SK-N-SH (cell line): ENCODE data around the gene SPTBN1. TPM values are rescaled to one million over a fixed set of nuclear protein-coding genes. Genes with fewer than 3 reads are reported as not detected.
A peak's percentile ranks its signal among the peaks of the same experiment; 100 is the strongest.

Experiments
- CTCF ChIA-PET: fragments of 300-600, 350-600 bp; formaldehyde crosslinking; extraction: SDS; loops from one replicate; lab custom pipeline; 2021; lab: Yijun Ruan, JAX
- POLR2A ChIA-PET: fragments of 350-600 bp; sonication (Branson Sonifier 250); formaldehyde crosslinking; extraction: SDS; loops from one replicate; lab custom pipeline; 2020; ENCODE audit warnings: antibody characterized with exemption, inconsistent platforms; lab: Yijun Ruan, JAX
- DNase-seq: peaks from one replicate; pipeline ENCODE4 v3.0.0; 2012
- H2AFZ ChIP-seq: fragments of 200-600 bp; sonication (generic); 2 replicates; pipeline ENCODE4 v1.8.1; 2016; ENCODE audit warnings: antibody characterized with exemption, mild to moderate bottlenecking, low read depth
- H3F3A ChIP-seq: fragments of 200-600 bp; sonication (generic); replicated peaks from 2 replicates; pipeline ENCODE3; 2016; ENCODE audit warnings: antibody characterized with exemption, mild to moderate bottlenecking; ENCODE audit not compliant: insufficient read depth
- H3K27ac ChIP-seq, 2 experiments: fragments of 200-500 bp in 1 of 2; fragments of 200-600 bp in 1 of 2; sonication (Bioruptor generic) in 1 of 2; sonication (generic), shearing (Covaris generic) in 1 of 2; 2 replicates each; pipeline versions ENCODE4 v1.5.1 to v1.6.1; 2014 to 2016; ENCODE audit warnings: low read depth in 2 of 2, inconsistent platforms in 1 of 2, low read length in 1 of 2, mild to moderate bottlenecking in 1 of 2, mixed read lengths in 1 of 2
- H3K27me3 ChIP-seq: fragments of 200-600 bp; sonication (generic), shearing (Covaris generic); 2 replicates; pipeline ENCODE4 v1.6.1; 2016; ENCODE audit warnings: mixed run types; ENCODE audit not compliant: insufficient read depth
- H3K36me3 ChIP-seq, 2 experiments: fragments of 200-500 bp in 1 of 2; fragments of 200-600 bp in 1 of 2; sonication (Bioruptor generic) in 1 of 2; sonication (generic) in 1 of 2; replicated peaks in 1 of 2; 2 replicates each; pipeline versions ENCODE3 to v1.5.1; 2014 to 2016; ENCODE audit warnings: low read length in 1 of 2, mild to moderate bottlenecking in 1 of 2; ENCODE audit not compliant: insufficient read depth in 2 of 2, control insufficient read depth in 1 of 2
- H3K4me1 ChIP-seq, 2 experiments: fragments of 200-500 bp in 1 of 2; fragments of 200-600 bp in 1 of 2; sonication (Bioruptor generic) in 1 of 2; sonication (generic), shearing (Covaris generic) in 1 of 2; 2 replicates each; pipeline versions ENCODE4 v1.5.1 to v1.6.1; 2014 to 2016; ENCODE audit warnings: low read depth in 1 of 2, low read length in 1 of 2, mixed run types in 1 of 2; ENCODE audit not compliant: insufficient read depth in 2 of 2, control insufficient read depth in 1 of 2
- H3K4me2 ChIP-seq: fragments of 200-600 bp; sonication (generic), shearing (Covaris generic); 2 replicates; pipeline ENCODE4 v1.6.1; 2017; ENCODE audit warnings: mixed run types
- H3K4me3 ChIP-seq, 2 experiments: fragments of 200-500 bp in 1 of 2; fragments of 200-600 bp in 1 of 2; sonication (Bioruptor generic) in 1 of 2; sonication (generic), shearing (Covaris generic) in 1 of 2; 2 replicates each; pipeline versions ENCODE4 v1.5.1 to v1.8.1; 2014 to 2016; ENCODE audit warnings: low read depth in 2 of 2, inconsistent platforms in 1 of 2, low read length in 1 of 2, mild to moderate bottlenecking in 1 of 2, mixed read lengths in 1 of 2, moderate library complexity in 1 of 2
- H3K79me2 ChIP-seq: fragments of 200-600 bp; sonication (generic); 2 replicates; pipeline ENCODE4 v1.8.1; 2017; ENCODE audit warnings: mild to moderate bottlenecking; ENCODE audit not compliant: insufficient read depth
- H3K9ac ChIP-seq: fragments of 200-600 bp; sonication (generic); 2 replicates; pipeline ENCODE4 v1.6.1; 2017; ENCODE audit warnings: mixed run types
- H3K9me2 ChIP-seq: fragments of 200-600 bp; sonication (generic); 2 replicates; pipeline ENCODE4 v1.6.1; 2017; ENCODE audit warnings: mixed run types
- H3K9me3 ChIP-seq: fragments of 200-600 bp; sonication (generic); 2 replicates; pipeline ENCODE4 v1.6.1; 2017; ENCODE audit warnings: mixed run types, mild to moderate bottlenecking, moderate library complexity
- H4K20me1 ChIP-seq: fragments of 200-600 bp; sonication (generic); 2 replicates; pipeline ENCODE4 v1.6.1; 2017; ENCODE audit warnings: mild to moderate bottlenecking, mixed run types; ENCODE audit not compliant: insufficient read depth
- CHD2 ChIP-seq: fragments of 150-350 bp; IDR thresholded peaks from 2 replicates; pipeline ENCODE4 v1.6.1; 2018; ENCODE audit warnings: low read length; ENCODE audit not compliant: partially characterized antibody
- CTCF ChIP-seq: fragments of 200-600 bp; sonication (generic); IDR thresholded peaks from 2 replicates; pipeline ENCODE4 v1.6.1; 2017; ENCODE audit warnings: antibody characterized with exemption, mild to moderate bottlenecking, moderate library complexity
- EP300 ChIP-seq, 2 experiments: IDR thresholded peaks; 2 replicates each; pipeline versions ENCODE4 v1.4.0 to v1.6.1; 2012; ENCODE audit warnings: borderline replicate concordance in 1 of 2, low read depth in 1 of 2, low read length in 1 of 2
- EZH2phosphoT487 ChIP-seq: fragments of 200-600 bp; sonication (generic); IDR thresholded peaks from 2 replicates; pipeline ENCODE4 v1.6.1; 2017; ENCODE audit warnings: low read depth, mixed run types, mild to moderate bottlenecking, antibody characterized with exemption, moderate library complexity, borderline replicate concordance
- FOXM1 ChIP-seq: IDR thresholded peaks from 2 replicates; pipeline ENCODE4 v1.4.0; 2012; ENCODE audit warnings: low read depth, mild to moderate bottlenecking
- GATA2 ChIP-seq: sonication (generic); formaldehyde crosslinking; IDR thresholded peaks from 2 replicates; pipeline ENCODE4 v1.5.0; 2020; ENCODE audit warnings: mild to moderate bottlenecking, missing genetic modification reagents
- MXI1 ChIP-seq: IDR thresholded peaks from 2 replicates; pipeline ENCODE4 v1.6.1; 2012; ENCODE audit warnings: mild to moderate bottlenecking, low read depth, low read length, improper control_type of control experiment
- NFIC ChIP-seq: IDR thresholded peaks from 2 replicates; pipeline ENCODE4 v1.4.0; 2012; ENCODE audit warnings: borderline replicate concordance
- RFX5 ChIP-seq: IDR thresholded peaks from 2 replicates; pipeline ENCODE4 v1.6.1; 2012; ENCODE audit warnings: mild to moderate bottlenecking, improper control_type of control experiment, low read length
- TCF12 ChIP-seq: IDR thresholded peaks from 2 replicates; pipeline ENCODE4 v1.4.0; 2012
- TEAD4 ChIP-seq: IDR thresholded peaks from 2 replicates; pipeline ENCODE4 v1.4.0; 2012; ENCODE audit warnings: mild to moderate bottlenecking, borderline replicate concordance; ENCODE audit not compliant: insufficient read depth
- USF1 ChIP-seq: IDR thresholded peaks from 2 replicates; pipeline ENCODE4 v1.4.0; 2012; ENCODE audit warnings: low read depth, borderline replicate concordance
- ZBTB33 ChIP-seq: IDR thresholded peaks from 2 replicates; pipeline ENCODE4 v1.4.0; 2012; ENCODE audit warnings: low read depth, borderline replicate concordance
- WGBS: methylation state at CpG from one replicate; pipeline ENCODE4 v1.1.6; 2017; ENCODE audit warnings: low lambda C conversion rate; 5-methylcytosine and 5-hydroxymethylcytosine counted together
- polyA plus RNA-seq, 3 experiments: library from polyadenylated mRNA; depleted of rRNA; stranded (reverse); fragments of >200 nt; gene quantifications; 2 replicates each; pipeline ENCODE4 v1.2.3, GENCODE V29; 2012

The SPTBN1 gene
- polyA plus RNA-seq, 1 of the 3 experiments (the other 2 are of a cell fraction), result 29.1 TPM

- TF ChIP-seq USF1, result no peak
Measured at GRCh38 chr2:54586062-54586461, 129.9 kb downstream of the SPTBN1 start (continued).

- Histone ChIP-seq H2AFZ (no peak overlapping the region), H3K27me3 (no peaks in the 10 kb centered on the region), H3K4me3 (no peak overlapping the region), H3K36me3 (peaks cover 4 to 10% of the 10 kb centered on the region in 2 experiments), H3K4me2 (no peak overlapping the region), H3F3A (peaks cover 11% of the 10 kb centered on the region), H4K20me1 (peaks cover 73% of the 10 kb centered on the region), H3K27ac (peak overlapping the region; percentile 27 to 81; a peak in 3 of 4 replicates), H3K9me2 (no peaks in the 10 kb centered on the region), H3K79me2 (peaks cover 100% of the 10 kb centered on the region), H3K9me3 (no peaks in the 10 kb centered on the region), H3K4me1 (peaks cover 45% of the 10 kb centered on the region in 2 experiments; a peak in 3 of 4 replicates), H3K9ac (no peak overlapping the region)
- no peak for DNase-seq
- ChIA-PET CTCF (interaction anchor here (1.3 to 1.5 kb wide), 2 partner anchors 24 to 118 kb away, joined by 3 read pairs; no protein-coding TSS in a partner anchor), POLR2A (interaction anchor here (0.6 kb wide), 1 partner anchor 19 kb away, joined by 3 read pairs; no protein-coding TSS in a partner anchor)
- TF ChIP-seq RFX5 (no peak), FOXM1 (no peak), EP300 (IDR thresholded peaks at IDR 0.05; ENCODE audit: borderline replicate concordance in 1 of 2, low read depth in 1 of 2, low read length in 1 of 2) (peak in 1 of 2 experiments; percentile 15; a peak in 1 of 4 replicates), CTCF (no peak), TCF12 (no peak), ZBTB33 (no peak), EZH2phosphoT487 (no peak), TEAD4 (no peak), GATA2 (CRISPR knock-in tag) (peak; percentile 39), MXI1 (peak; percentile 22; the same call in 1 of the 2 replicates), CHD2 (no peak), NFIC (no peak)
- WGBS, result 84% methylated on average over 4 of the region's 4 CpGs
Measured at GRCh38 chr2:54586494-54586893, 130.4 kb downstream of the SPTBN1 start.
